ENCODE measurements around the gene GAK.

The GAK gene

DNA sequence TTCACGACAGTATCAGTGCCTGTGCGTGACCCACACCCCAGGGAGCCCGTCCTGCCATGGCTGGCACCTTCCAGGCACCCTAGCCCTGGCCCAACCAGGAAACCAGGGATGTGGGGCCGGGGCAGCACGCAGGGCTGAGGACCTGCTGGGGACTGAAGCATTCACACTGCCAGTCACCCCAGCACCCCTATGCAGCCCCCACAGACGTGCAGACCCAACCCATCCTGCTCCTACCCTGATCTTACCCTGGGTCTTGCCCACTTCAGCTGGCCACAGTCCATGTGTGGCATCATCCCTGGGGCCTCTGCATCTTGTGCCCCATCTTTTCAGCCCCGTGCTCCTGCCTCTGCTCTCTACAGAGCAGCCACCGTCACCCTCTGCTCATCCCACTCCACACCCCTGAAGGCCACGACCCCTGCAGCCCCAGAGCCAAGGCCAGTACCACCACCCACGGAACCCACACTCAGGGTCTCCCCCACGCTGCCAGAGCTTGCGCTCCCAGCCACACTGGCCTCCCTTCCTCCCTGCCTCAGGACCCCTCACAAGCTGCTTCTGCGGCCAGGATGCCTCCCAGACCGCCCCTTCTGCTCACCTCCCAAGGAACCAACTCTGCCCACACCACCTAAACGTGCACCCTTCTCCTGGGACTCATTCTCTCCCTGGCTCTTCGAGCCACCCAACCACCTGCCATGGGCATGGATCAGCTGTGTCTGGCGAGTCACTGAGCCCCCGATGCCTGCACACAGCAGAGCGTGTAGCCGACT is 25.6 kb downstream of the GAK start:
- no peak for DNase-seq

- DNase-seq, result no peak
Observed at GRCh38 chr4:905485-906338, 26.4 kb downstream of the GAK start.

DNA sequence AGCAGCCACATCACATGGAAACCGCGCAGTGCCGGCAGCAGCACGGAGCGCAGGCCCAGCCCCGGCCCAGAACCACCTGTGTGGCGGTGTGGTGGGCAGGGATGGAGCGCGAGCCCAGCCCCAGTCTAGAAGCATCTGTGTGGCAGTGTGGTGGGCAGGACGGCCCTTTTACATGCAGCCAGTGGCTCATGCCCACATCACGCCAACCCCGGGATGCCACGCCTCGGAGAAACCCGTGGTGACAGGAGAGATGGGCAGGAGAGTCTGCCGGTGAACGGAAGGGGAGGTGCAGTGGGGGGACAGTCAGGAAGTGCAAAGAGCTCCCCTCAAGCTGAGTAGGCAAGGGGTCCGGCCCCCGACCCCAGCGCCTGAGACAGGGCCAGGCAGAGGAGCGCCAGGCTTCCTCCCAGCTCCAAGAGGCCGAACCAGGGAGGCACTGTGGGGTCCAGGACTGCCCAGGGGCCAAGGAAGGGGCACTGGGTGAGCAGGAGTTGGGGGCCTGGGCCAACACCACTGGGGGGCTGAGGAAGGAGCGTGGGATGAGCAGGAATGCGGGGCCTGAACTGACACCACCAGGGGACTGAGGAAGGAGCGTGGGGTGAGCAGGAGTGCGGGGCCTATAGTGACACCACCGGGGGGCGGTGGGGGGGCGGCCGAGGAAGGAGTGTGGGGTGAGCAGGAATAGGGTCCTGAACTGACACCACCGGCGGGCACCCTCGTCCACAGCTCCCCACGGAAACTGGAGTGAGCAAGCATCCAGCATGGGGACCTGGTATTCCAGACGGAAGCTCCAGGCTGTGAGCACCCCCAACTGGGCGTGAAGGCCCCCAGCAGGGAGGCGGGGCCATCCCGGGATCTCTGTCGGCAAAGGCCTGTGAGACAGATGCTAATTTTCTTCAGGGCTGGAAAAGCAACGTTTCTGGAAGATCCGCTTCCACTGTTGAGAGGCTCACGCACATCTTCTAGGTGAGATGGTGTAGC is 28.8 kb downstream of the GAK start:
- no peak for DNase-seq

GRCh38 chr4:901192-901910 is 30.8 kb downstream of the GAK start:
- no peak for DNase-seq

DNA sequence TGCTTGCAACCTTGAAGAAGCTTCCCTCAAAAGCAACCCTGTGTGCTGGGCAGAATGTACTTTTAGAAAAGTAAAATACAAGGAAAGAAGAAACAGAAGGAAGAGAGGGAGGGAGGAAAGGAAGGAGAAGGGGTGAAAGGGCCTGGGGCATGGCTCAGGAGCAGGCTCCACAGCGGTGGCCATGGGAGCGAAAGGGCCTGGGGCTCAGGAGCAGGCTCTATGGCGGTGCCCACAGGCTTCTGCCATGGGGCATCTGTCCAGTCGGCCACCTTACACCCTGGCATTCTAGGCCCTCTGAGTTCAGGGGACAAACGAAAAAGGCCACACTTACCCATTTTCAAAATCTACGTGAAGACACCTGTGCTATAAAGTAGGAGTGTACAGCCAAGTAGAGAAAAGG is 31.4 kb downstream of the GAK start:
- DNase-seq, result no peak

GRCh38 chr4:900073-900472 is 32.0 kb downstream of the GAK start:
- no peak for DNase-seq

GRCh38 chr4:899556-899906 is 32.6 kb downstream of the GAK start:
- DNase-seq, result no peak

DNA sequence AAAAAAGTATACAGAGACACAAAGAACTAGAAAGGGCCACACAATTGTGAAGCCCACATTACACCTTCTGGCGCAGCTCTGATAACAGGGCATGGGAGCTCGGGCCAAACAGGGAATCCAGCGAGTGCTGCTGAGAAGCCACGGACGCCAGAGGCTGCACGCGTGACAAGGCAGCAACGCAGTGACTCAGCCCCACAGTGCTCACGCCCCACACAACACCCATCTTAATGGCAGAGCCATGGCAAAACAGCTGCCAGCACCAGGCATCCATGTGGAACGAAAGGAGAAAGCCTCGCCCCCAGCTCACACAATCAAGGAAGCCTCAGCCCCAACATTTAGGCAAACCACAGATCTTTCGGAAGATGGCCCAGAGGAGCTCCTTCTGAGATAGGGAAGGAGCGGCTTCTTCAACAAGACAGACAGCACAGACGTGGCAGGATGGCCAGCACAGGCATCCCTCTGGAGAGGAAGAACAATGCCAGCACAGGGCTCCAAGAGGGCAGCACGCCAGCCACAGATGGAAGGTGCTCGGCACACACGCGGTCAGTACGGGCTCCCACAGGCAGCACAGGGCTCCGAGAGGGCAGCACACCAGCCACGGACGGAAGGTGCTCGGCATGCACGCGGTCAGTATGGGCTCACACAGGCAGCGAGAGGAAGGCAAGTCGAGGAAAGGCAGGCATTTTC is 33.1 kb downstream of the GAK start:
- DNase-seq, result no peak

DNA sequence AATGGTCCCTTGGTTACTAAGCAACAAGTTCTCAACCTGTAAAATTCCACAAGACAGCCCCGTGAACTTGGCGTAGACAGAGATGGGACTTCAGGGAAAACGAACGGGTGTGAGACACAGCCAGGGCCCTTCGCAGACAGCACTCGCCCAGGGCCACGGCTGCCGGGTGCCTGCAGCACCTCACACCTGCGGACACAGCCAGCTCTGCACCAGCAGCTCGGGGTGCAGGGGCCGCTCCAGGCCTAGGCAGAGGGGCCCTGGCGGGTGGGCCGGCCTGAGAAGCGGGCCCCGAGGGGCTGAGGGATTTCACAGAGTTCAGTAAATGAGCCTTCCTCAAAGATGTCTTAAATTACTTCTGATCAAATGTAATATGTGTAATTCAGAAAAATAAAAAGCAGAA is 34.0 kb downstream of the GAK start:
- DNase-seq, result no peak

DNA sequence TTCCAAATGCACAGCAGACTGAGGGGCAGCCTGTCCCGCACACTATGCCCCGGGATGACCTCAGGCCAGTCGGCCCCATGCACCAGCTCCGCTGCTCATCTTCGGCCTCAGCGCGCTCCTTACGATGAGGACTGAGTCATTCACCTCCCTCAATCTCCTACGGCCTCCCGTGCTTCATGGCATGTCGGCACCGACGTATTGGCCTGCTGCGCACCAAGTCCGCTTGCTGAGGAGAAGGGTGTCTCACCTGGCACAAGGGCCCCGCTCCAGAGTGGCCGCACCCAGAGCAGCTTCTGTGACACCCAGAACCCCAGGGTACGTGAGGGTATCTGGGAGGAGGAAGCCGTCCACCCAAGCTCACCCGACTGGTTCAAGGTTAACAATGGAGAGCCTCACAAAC is 35.5 kb downstream of the GAK start:
- no peak for DNase-seq

GRCh38 chr4:896216-896615 is 35.9 kb downstream of the GAK start:
- DNase-seq, result no peak

GRCh38 chr4:895596-895995 is 36.5 kb downstream of the GAK start:
- no peak for DNase-seq

DNA sequence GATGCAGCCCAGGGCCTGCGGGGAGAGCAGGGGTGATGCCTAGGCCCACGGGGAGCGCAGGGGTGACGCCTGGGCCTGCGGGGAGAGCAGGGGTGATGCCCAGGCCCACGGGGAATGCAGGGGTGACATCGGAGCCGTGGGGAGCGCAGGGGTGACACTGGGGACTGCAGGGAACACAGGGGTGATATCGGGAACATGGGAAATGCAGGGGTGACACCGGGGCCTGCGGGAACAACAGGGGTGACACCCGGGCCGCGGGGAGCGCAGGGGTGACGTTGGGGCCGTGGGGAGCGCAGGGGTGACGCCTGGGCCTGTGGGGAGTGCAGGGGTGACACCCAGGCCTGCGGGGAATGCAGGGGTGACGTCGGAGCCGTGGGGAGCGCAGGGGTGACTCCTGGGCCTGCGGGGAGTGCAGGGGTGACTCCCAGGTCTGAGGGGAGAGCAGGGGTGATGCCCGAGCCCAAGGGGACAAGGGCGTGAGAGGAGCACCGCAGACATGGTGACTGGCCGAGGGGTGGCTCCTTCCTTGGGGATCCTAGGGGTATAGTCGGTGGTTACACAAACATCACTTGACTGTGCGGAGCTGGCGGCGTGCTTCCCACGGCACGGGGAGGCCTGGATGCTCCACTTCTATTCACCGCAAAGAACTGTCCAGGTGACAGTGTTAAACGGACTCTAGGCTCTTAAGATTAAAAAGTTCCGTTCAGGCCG is 38.0 kb downstream of the GAK start:
- no peak for DNase-seq

GRCh38 chr4:893276-893994 is 38.7 kb downstream of the GAK start:
- DNase-seq, result no peak

DNA sequence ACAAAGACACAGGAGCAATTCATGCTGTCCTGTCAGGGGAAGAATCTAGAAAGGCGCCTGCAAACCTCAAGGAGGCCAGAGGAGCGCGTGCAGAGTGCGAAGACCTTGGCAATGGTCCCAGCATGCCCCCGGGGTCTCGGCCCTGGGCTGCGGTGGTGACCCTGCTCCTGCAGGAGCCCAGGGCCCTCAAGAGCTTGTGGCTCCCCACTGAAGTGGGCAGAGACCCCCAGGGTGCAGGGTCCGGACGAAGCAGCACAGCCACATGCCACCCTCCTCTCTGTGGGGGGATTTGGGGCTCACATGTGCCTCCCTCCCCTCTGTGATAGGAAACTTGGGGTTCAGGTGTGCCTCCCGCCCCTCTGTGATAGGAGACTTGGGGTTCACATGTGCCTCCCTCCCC is 39.3 kb downstream of the GAK start:
- DNase-seq, result no peak

- DNase-seq, result no peak
Observed at GRCh38 chr4:891747-892146, 40.4 kb downstream of the GAK start.

GRCh38 chr4:890036-890695 is 42.0 kb downstream of the GAK start:
- no peak for DNase-seq

DNA sequence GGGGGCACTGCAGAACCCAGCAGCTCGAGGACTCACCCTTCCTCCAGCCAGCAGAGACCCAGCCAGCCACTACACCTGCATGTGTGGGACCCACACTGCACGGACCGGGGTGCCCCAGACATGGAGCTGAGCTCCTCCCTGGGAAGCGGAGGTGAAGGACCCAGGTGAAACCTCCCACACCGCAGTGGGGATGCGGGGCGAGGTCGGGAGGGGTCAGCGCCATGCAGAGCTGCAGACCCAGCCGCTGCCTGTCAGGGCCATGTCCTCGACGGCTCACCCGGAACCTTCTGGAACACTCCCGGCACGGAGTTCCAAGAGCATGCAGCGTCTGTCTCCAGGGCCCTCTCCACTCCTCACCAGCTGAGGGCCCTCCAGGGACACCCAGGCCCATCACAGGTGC is 42.6 kb downstream of the GAK start:
- no peak for DNase-seq

- no peak for DNase-seq
Observed at GRCh38 chr4:888029-888428, 44.1 kb downstream of the GAK start.
